ENCODE measurements around the gene STAC.

- no peak for TF ChIP-seq POLR2AphosphoS5 (IDR thresholded peaks at IDR 0.05; ENCODE audit: low read depth, low read length)
- TF ChIP-seq TAF1 (IDR thresholded peaks at IDR 0.05; ENCODE audit: borderline replicate concordance, insufficient read depth, low read length): no peak
- TF ChIP-seq, protein P1, sequence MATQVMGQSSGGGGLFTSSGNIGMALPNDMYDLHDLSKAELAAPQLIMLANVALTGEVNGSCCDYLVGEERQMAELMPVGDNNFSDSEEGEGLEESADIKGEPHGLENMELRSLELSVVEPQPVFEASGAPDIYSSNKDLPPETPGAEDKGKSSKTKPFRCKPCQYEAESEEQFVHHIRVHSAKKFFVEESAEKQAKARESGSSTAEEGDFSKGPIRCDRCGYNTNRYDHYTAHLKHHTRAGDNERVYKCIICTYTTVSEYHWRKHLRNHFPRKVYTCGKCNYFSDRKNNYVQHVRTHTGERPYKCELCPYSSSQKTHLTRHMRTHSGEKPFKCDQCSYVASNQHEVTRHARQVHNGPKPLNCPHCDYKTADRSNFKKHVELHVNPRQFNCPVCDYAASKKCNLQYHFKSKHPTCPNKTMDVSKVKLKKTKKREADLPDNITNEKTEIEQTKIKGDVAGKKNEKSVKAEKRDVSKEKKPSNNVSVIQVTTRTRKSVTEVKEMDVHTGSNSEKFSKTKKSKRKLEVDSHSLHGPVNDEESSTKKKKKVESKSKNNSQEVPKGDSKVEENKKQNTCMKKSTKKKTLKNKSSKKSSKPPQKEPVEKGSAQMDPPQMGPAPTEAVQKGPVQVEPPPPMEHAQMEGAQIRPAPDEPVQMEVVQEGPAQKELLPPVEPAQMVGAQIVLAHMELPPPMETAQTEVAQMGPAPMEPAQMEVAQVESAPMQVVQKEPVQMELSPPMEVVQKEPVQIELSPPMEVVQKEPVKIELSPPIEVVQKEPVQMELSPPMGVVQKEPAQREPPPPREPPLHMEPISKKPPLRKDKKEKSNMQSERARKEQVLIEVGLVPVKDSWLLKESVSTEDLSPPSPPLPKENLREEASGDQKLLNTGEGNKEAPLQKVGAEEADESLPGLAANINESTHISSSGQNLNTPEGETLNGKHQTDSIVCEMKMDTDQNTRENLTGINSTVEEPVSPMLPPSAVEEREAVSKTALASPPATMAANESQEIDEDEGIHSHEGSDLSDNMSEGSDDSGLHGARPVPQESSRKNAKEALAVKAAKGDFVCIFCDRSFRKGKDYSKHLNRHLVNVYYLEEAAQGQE (IDR thresholded peaks at IDR 0.05; ENCODE audit: insufficient read depth in 1 of 2, low read depth in 2 of 2, low read length in 2 of 2): no peak
These were observed 168.4 kb downstream of the STAC start for GRCh38 chr3:36548712-36549111.
